ENCODE measurements around the gene CPPED1.

The CPPED1 gene

DNA sequence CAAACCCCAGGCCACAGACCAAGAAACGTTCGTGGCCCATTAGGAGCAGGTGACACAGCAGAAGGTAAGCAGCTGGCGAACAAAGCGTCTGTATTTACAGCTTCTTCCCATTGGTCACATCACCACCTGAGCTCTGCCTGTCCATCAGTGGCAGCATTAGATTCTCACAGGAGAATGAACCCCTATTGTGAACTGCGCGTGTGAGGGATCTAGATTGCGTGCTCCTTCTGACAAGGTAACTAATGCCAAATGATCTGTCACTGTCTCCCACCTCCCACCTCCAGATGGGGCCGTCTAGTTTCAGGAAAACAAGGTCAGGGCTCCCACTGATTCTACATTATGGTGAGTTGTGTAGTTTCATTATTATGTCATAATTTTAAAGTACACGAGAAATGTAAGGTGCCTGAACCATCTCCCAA is 186.3 kb downstream of the CPPED1 start:
- in situ Hi-C loops (cut with HindIII; ENCODE audit: low sequenced_read_pairs) = no loop called here
- no peak overlapping the region for H3K4me3 ChIP-seq (ENCODE audit: low read depth, low read length)
- no peak for DNase-seq (ENCODE audit: low read depth)
- TF ChIP-seq, protein P1, sequence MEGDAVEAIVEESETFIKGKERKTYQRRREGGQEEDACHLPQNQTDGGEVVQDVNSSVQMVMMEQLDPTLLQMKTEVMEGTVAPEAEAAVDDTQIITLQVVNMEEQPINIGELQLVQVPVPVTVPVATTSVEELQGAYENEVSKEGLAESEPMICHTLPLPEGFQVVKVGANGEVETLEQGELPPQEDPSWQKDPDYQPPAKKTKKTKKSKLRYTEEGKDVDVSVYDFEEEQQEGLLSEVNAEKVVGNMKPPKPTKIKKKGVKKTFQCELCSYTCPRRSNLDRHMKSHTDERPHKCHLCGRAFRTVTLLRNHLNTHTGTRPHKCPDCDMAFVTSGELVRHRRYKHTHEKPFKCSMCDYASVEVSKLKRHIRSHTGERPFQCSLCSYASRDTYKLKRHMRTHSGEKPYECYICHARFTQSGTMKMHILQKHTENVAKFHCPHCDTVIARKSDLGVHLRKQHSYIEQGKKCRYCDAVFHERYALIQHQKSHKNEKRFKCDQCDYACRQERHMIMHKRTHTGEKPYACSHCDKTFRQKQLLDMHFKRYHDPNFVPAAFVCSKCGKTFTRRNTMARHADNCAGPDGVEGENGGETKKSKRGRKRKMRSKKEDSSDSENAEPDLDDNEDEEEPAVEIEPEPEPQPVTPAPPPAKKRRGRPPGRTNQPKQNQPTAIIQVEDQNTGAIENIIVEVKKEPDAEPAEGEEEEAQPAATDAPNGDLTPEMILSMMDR (IDR thresholded peaks at IDR 0.05; ENCODE audit: low read depth, low read length, missing control alignments) = no peak

DNA sequence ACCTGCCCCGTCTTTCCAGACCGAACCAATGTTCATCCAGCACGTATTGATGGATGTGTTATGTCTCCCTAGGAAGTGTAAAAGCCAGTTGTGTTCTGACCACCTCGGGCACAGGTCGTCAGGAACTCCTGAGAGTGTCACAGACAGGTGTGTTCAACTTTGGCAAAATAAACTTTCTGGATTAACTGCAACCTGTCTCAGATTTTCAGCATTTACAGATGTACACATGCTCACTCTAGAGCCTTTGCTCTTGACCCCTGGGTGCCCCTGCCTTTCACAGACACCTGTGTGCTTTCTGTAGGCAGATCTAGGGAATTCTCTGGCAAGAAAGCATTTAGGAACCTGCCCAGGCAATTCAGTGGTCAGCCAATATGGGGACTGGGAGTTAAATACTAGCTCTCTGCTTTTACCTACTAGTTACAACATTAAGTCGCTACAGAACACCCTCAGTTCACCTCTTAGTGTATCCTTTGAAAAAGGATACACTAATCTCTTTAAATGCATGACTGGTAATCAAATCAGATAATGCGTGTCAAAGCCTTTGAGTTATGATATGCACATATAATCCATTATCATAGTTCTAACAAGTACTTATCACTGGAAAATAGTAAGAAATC is 188.9 kb downstream of the CPPED1 start:
- in situ Hi-C loops (cut with HindIII; ENCODE audit: low sequenced_read_pairs) = no loop called here
- H3K4me3 ChIP-seq (ENCODE audit: low read depth, low read length) = no peak overlapping the region
- TF ChIP-seq, protein P1 (IDR thresholded peaks at IDR 0.05; ENCODE audit: low read depth, low read length, missing control alignments) = no peak
- DNase-seq (ENCODE audit: low read depth) = no peak

DNA sequence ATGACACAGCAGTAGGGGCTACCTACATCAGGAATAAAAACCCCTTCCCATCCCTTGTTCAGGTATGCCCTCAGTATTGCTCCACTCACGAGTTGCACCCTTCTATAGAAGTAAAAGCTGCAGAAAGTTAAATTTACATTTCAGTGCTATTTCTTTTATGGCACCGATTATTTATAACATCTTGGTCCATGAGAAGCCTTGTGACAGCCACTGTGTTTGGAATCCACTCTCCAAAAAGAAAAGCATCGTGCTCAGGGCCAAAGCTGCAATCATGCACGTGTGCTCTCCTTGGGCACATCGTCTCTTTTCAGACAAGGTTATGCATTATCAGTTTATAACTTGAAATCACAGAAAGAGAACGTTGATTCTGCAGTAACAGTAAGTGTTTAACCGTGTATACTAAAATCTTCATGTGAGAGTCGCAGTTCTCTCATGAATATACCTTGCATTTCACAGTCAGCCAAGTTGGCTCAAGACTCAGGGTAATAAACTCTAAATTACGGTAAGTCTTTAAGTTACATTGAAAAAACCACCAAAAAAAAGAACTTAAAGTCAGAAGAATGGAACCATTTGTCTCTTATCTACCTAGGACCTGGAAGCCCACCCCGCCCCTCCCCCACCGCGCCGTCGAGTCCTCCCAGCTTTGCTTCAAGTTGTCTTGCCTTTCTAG is 189.6 kb downstream of the CPPED1 start:
- in situ Hi-C loops (cut with HindIII; ENCODE audit: low sequenced_read_pairs) = no loop called here
- TF ChIP-seq, protein P1 (IDR thresholded peaks at IDR 0.05; ENCODE audit: low read depth, low read length, missing control alignments) = no peak
- no peak overlapping the region for H3K4me3 ChIP-seq (ENCODE audit: low read depth, low read length)
- no peak for DNase-seq (ENCODE audit: low read depth)

DNA sequence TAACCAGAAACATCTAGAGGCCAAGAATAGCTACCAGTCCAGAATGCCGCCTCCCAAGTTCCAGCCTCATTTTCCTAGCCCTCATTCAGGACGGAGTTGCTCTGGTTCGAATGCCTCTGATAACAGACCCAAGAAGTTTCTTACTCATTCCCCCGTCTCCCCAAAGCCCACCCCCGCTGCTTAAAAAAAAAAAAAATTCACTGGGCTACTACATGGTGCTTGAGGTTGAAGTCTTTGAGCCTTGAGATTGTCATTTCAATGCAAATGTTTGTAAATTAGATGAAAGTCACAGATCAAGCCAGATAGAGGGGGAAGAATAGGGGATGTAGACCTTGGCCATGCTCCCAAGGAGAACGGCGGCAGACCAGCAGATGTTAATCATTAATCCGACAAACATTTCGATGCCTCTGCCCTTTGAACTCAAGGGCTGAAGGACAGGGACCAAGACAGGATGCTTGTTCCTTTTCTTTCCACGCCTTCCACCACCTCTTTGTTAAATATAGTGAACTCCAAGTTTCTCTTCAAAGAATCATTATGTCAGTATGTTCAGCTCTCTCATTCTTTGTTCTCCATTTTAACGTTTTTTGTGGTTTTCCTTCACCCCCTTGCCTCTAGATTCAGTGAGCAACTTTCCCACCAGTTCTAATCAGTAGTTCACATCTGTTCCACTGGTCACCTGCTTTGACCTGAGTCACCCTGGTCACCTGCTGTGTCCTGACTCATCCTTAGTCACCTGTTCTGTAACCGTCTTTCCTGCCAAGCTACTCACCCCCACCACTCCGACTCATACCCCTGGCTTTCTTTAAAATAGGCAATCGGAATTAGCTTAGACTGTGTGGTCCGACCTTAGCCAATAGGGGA is 190.3 kb downstream of the CPPED1 start:
- in situ Hi-C loops (cut with HindIII; ENCODE audit: low sequenced_read_pairs) = no loop called here
- TF ChIP-seq, protein P1 (IDR thresholded peaks at IDR 0.05; ENCODE audit: low read depth, low read length, missing control alignments) = no peak
- H3K4me3 ChIP-seq (ENCODE audit: low read depth, low read length) = no peak overlapping the region
- DNase-seq (ENCODE audit: low read depth) = peak; percentile 12

DNA sequence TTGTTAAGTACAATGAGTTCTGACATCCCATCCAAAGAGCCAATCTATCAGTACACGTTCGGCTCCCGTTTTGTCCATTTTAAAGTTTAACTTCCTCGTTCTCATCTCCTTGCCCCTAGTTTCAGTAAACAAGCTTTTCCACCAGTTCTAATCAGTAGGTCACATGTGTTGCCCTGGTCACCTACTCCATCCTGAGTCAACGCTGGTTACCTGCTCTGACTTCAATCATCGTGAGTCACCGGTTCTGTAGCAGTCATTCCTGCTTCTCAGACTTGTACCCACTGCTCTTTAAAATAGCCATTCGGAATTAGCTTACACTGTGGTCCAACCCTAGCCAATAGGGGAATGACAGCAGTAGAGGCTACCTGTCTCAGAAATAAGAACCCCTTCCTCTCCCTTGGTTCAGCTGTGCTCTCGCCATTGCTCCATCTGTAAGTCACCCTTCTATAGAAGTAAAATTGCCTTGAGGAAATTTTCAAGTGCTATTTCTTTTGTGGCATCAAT is 191.0 kb downstream of the CPPED1 start:
- no peak for DNase-seq (ENCODE audit: low read depth)
- in situ Hi-C loops (cut with HindIII; ENCODE audit: low sequenced_read_pairs) = no loop called here
- no peak overlapping the region for H3K4me3 ChIP-seq (ENCODE audit: low read depth, low read length)
- TF ChIP-seq, protein P1 (IDR thresholded peaks at IDR 0.05; ENCODE audit: low read depth, low read length, missing control alignments) = no peak

DNA sequence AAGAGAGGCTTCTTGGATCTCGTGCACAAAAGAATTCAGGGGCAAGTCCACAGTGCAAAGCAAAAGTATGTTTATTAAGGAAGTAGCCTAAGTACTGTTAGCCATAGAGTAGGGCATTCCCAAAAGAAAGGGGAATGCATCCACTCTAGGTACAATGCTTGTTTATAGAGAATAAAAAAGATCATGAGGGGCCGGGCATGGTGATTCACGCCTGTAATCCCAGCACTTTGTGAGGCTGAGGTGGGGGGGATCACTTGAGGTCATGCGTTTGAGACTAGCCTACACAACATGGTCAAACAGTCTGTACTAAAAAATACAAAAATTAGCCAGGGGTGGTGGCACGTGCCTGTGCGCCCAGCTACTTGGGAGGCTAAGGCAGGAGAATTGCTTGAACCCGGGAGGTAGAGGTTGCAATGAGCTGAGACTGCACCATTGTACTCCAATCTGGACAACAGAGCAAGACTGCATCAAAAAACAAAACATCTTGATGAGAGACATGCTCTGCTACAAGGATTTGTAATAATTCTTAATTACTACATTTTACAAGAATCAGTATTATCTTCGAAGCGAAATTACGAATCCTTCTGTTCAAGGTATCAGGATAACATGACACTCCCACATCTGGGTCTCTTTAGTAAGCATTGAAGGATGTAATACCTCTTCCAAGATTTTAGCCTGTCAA is 191.6 kb downstream of the CPPED1 start:
- TF ChIP-seq, protein P1 (IDR thresholded peaks at IDR 0.05; ENCODE audit: low read depth, low read length, missing control alignments) = no peak
- in situ Hi-C loops (cut with HindIII; ENCODE audit: low sequenced_read_pairs) = no loop called here
- no peak overlapping the region for H3K4me3 ChIP-seq (ENCODE audit: low read depth, low read length)
- DNase-seq (ENCODE audit: low read depth) = no peak

All from astrocyte of the cerebellum (primary cell).